Left ventricle myocardium inferior (tissue), 1 donor: ENCODE data around the gene ANKRD33B. TPM values are rescaled to one million over a fixed set of nuclear protein-coding genes. Genes with fewer than 3 reads are reported as not detected.
A peak's percentile ranks its signal among the peaks of the same experiment; 100 is the strongest.

Source experiments
- DNase-seq: peaks from one replicate; pipeline ENCODE4 v3.0.0-alpha.2; 2020
- H3K27ac ChIP-seq: fragments of 200-600 bp; replicated peaks from 2 replicates; pipeline ENCODE4 v1.8.0; 2021
- H3K27me3 ChIP-seq: fragments of 200-600 bp; 2 replicates; pipeline ENCODE4 v1.8.0; 2021; ENCODE audit warnings: low read depth
- H3K36me3 ChIP-seq: fragments of 200-600 bp; 2 replicates; pipeline ENCODE4 v1.8.0; 2021
- H3K4me1 ChIP-seq: fragments of 200-600 bp; 2 replicates; pipeline ENCODE4 v1.8.0; 2021
- H3K4me3 ChIP-seq: fragments of 200-600 bp; 2 replicates; pipeline ENCODE4 v1.8.0; 2021; ENCODE audit warnings: mild to moderate bottlenecking, moderate library complexity
- H3K9me3 ChIP-seq: fragments of 200-600 bp; replicated peaks from 2 replicates; pipeline ENCODE4 v1.8.0; 2021
- intact Hi-C: fragments of 100-400 bp; cut with micrococcal nuclease; formaldehyde crosslinking; loops from one replicate; pipeline ENCODE4 v1.11.0; 2022
- total RNA-seq: library from RNA; stranded (reverse); fragmentation: NEBNext Ultra II Directional; extraction: Animal tissue kit (Norgen Biotek cat#: 25700); gene quantifications from one replicate; pipeline ENCODE4 v1.2.1, GENCODE V29; 2021
- TF ChIP-seq, protein P1 (sequence below): fragments of 200-600 bp; IDR thresholded peaks from 2 replicates; pipeline ENCODE4 v1.8.0; 2021; ENCODE audit warnings: antibody characterized with exemption, mild to moderate bottlenecking, borderline replicate concordance
- donor health status: DM: no; HTN: yes; CAD: no; lungs with severe emphysema.

Gene ANKRD33B
- total RNA-seq, 1 donor from 2014 or later: 15.2 TPM

DNA sequence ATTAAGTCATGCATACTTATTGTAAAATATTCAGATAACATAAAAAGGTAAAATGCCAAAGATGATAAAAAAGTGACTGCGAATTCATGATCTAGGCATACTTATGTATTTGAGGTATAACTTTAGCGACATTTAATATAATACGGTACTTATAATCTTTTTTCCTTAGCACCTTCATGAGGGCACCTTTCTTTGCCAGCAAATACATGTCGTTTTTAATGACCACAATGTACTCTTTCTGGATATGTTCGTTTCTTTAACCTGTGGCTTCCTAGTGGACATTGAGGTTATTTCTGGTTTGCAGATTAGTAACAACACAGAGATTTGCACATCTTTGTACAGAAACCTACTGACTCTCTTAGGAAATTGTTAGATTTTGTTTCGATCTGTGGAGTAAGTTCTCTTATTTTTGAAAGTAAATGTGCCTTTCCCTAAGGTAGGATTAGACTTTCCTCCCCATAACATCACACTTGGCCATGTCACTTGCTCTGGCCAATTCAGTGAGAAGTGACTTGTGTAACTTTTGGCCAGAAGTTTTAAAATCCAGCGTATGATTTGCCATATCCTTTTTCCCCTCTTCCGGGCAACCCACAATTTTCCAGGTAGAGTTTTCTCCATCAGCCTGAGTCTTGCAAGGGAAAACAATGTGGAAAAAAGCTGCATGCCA lies 24.4 kb downstream of the ANKRD33B start:
- intact Hi-C loops: no loop called here
- H3K27ac ChIP-seq: peak overlapping the region; percentile 71

DNA sequence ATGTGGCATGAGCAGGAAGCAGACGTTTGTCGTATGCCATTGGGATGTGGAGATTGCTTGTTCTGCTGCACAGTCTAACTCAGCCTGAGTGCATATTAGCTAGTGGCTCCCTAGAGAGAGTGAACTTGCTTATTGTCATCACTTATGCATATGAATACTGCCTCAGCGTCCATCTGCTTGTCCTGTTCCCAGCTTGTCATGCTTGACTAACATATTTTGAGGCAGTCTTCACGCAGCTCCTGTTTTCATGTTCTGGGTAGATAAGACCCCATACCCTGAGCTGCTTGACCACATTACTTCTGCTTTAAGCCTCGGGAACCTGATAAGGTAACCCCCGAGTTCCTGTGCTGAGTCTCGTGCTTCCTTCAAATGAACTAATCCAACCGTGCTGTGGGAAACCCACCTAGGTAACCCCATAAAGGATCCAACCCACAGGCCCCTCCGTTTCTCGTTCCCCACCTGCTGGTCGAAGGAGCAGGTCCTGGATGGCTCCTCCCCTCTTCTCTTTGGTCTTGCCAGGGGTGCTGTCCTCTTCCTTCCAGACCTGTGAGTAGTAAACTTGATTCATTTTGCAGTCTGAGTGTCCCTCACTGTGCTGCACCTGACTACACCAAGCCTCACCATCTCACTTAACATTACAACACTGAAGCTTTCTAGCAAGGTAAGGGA lies 25.0 kb downstream of the ANKRD33B start:
- intact Hi-C loops: no loop called here
- DNase-seq: no peak
- Histone ChIP-seq H3K4me1 (peaks cover 60% of the 10 kb centered on the region), H3K4me3 (no peak overlapping the region), H3K9me3 (no peaks in the 10 kb centered on the region), H3K27ac (peak overlapping the region; percentile 71), H3K27me3 (no peaks in the 10 kb centered on the region), H3K36me3 (no peaks in the 10 kb centered on the region)
- TF ChIP-seq, protein P1, sequence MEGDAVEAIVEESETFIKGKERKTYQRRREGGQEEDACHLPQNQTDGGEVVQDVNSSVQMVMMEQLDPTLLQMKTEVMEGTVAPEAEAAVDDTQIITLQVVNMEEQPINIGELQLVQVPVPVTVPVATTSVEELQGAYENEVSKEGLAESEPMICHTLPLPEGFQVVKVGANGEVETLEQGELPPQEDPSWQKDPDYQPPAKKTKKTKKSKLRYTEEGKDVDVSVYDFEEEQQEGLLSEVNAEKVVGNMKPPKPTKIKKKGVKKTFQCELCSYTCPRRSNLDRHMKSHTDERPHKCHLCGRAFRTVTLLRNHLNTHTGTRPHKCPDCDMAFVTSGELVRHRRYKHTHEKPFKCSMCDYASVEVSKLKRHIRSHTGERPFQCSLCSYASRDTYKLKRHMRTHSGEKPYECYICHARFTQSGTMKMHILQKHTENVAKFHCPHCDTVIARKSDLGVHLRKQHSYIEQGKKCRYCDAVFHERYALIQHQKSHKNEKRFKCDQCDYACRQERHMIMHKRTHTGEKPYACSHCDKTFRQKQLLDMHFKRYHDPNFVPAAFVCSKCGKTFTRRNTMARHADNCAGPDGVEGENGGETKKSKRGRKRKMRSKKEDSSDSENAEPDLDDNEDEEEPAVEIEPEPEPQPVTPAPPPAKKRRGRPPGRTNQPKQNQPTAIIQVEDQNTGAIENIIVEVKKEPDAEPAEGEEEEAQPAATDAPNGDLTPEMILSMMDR: no peak

More for the DNA sequence above, 24.4 kb downstream of the ANKRD33B start:
- H3K36me3 ChIP-seq: no peaks in the 10 kb centered on the region
- H3K4me1 ChIP-seq: peaks cover 64% of the 10 kb centered on the region
- H3K27me3 ChIP-seq: no peaks in the 10 kb centered on the region
- TF ChIP-seq, protein P1: no peak
- DNase-seq: no peak
- H3K4me3 ChIP-seq: no peak overlapping the region
- H3K9me3 ChIP-seq: no peaks in the 10 kb centered on the region

DNA sequence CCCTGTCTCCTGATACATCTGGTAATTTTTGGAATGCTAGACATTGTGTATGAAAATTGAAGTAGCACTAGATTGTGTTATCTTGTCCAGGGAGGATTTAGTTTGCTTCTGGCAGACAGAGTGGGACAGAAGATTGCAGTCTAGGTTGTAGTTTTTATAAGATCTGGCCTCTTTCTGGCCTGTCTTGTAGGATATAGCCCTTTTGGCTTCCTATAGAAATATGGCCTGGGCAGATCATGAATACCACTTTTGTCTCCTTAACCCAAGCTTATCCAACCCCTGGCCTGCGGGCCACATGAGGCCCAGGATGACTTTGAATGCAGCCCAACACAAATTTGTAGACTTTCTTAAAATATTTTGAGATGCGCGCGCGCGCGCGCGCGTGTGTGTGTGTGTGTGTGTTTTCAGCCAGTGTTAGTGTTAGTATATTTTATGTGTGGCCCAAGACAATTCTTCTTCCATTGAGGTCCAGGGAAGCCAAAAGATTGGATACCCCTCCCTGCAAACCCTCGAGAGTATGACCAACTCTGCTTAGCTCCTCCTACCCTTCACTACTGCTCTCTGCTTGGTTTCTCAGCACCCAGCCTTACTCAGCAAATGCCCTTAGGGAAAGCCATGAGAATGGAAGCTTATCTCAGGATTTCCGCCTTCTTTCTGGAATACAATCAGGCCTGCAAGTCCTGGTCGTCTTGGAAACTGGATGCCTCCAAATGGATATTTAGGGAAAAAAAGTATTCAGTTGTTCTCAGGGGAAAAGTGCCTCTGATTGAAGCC lies 26.5 kb downstream of the ANKRD33B start:
- H3K27ac ChIP-seq: peak overlapping the region; percentile 71
- H3K36me3 ChIP-seq: no peaks in the 10 kb centered on the region
- DNase-seq: no peak
- TF ChIP-seq, protein P1: no peak
- H3K27me3 ChIP-seq: no peaks in the 10 kb centered on the region
- intact Hi-C loops: no loop called here
- no peaks in the 10 kb centered on the region for H3K9me3 ChIP-seq
- peaks cover 62% of the 10 kb centered on the region for H3K4me1 ChIP-seq
- no peak overlapping the region for H3K4me3 ChIP-seq

DNA sequence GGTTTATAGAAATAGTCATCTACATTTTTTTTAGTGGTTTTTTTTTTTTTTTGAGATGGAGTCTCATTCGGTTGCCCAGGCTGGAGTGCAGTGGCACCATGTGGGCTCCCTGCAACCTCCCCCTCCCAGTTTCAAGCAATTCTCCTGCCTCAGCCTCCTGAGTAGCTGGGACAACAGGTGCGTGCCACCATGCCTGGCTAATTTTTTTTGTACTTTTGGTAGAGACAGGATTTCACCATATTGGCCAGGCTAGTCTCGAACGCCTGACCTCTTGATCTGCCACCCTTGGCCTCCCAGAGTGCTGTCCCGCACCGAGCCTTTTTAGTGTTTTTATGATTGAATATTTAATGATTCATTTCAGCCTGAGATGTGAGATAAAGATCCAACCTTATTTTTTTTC lies 27.3 kb downstream of the ANKRD33B start:
- H3K27ac ChIP-seq: peak overlapping the region; percentile 71
- no peak overlapping the region for H3K4me3 ChIP-seq
- H3K27me3 ChIP-seq: no peaks in the 10 kb centered on the region
- peaks cover 67% of the 10 kb centered on the region for H3K4me1 ChIP-seq
- H3K9me3 ChIP-seq: no peaks in the 10 kb centered on the region
- TF ChIP-seq, protein P1: no peak
- no peaks in the 10 kb centered on the region for H3K36me3 ChIP-seq
- DNase-seq: no peak
- intact Hi-C loops: no loop called here

DNA sequence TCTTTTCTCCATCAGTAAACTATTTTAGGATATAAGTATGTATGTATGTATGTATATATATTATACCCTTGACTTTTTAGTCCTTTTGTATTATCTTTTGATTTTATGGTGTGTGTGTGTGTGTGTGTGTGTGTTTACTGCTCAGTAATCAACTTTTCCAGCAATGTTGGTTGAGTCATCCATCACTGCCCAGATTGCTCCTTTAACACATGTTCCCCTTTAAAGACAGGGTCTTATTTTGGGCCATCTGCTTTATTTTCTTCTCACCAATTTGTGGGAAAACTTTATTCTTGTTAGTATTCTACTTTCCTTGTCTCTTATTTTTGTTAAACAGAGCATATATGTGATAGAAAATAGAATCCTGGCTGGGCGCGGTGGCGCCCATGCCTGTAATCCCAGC lies 28.1 kb downstream of the ANKRD33B start:
- Histone ChIP-seq H3K27ac (no peak overlapping the region), H3K4me1 (peaks cover 69% of the 10 kb centered on the region), H3K36me3 (no peaks in the 10 kb centered on the region), H3K27me3 (no peaks in the 10 kb centered on the region), H3K9me3 (no peaks in the 10 kb centered on the region), H3K4me3 (no peak overlapping the region)
- TF ChIP-seq, protein P1: no peak
- no peak for DNase-seq
- intact Hi-C loops: no loop called here
